Suprapubic skin (tissue), 4 donors: ENCODE results near the gene MS4A14.

Source experiments
- CTCF ChIP-seq, 2 donors: fragments of 200-600 bp in 1 of 2; fragments of 450-650 bp in 1 of 2; sonication (generic) in 1 of 2; IDR thresholded peaks; one replicate each; pipeline ENCODE4 v1.5.1; 2016 to 2019; ENCODE audit warnings: antibody characterized with exemption in 2 of 2, mild to moderate bottlenecking in 1 of 2, moderate library complexity in 1 of 2
- EP300 ChIP-seq: sonication (generic); formaldehyde crosslinking; IDR thresholded peaks from one replicate; pipeline ENCODE4 v1.6.1; 2017; ENCODE audit warnings: antibody characterized with exemption
- POLR2A ChIP-seq, 2 donors: fragments of 450-650 bp; IDR thresholded peaks; one replicate each; pipeline ENCODE4 v1.6.1; 2017; ENCODE audit warnings: antibody characterized with exemption in 2 of 2, mild to moderate bottlenecking in 2 of 2, moderate library complexity in 2 of 2
- POLR2AphosphoS5 ChIP-seq, 3 donors: sonication (generic); formaldehyde crosslinking; IDR thresholded peaks; one replicate each; pipeline ENCODE4 v1.6.1; 2017; ENCODE audit warnings: antibody characterized with exemption in 3 of 3

DNA sequence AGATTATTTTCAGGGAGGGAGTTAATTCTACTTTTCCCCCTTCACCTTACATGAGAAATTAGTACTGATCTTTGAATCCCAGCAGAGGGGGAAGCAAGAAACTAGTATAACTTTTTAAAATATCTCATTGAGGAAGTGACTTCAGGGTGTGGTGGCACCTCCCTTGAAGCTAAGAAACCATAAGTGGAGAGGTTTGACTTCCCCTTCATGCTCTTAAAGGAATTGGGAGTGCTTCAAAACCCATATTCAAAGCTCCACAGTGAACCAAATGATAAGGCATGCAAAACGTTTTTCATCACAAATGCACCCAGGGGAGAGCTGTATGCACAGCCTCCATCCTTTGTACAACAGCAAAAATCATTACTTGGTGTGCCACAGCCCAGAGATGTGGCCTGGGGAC lies 540 bp downstream of the MS4A14 start:
- TF ChIP-seq CTCF (IDR thresholded peaks at IDR 0.05) (no peak), EP300 (no peak), POLR2A (IDR thresholded peaks at IDR 0.05) (no peak), POLR2AphosphoS5 (IDR thresholded peaks at IDR 0.05) (no peak)
